Measurements from ENCODE around the gene ADAT2. TPM values are rescaled to one million over a fixed set of nuclear protein-coding genes. Genes with fewer than 3 reads are reported as not detected.

The ADAT2 gene
- total RNA-seq, 1 donor from 2014 or later: 8.1 TPM

DNA sequence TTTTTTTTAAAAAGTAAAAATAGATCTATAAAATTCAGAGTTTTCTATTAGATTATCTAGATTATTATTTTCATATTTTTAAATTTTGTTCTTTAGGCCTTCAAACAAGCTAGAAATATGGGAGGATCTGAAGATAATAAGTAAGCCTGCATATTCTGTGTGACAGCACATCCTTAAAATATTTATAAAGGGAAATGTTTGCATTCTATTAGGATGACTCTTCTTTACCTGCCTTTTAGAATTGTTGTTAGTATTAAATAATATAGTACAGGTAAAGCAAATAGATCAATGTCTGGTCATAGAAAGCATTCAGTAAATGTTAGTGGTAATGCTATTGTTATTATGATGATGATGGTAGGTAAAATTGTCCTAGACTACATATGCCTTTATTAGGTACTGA lies 17.5 kb upstream of the ADAT2 start:
- no peaks in the 10 kb centered on the region for H3K27me3 ChIP-seq (ENCODE audit: insufficient read depth, low read length)
- Mint-ChIP-seq H3K27me3 (ENCODE audit: low read depth, unreplicated experiment) (no peaks in the 10 kb centered on the region), H3K36me3 (ENCODE audit: low read depth, unreplicated experiment) (peaks cover 7% of the 10 kb centered on the region), H3K9me3 (ENCODE audit: unreplicated experiment) (no peaks in the 10 kb centered on the region), H3K27ac (ENCODE audit: unreplicated experiment) (no peak overlapping the region), H3K4me3 (ENCODE audit: unreplicated experiment) (no peak overlapping the region), H3K4me1 (ENCODE audit: low read depth, unreplicated experiment) (no peaks in the 10 kb centered on the region)
- FAIRE-seq (no peak), DNase-seq (ENCODE audit: low read depth) (no peak)
- H4K20me1 ChIP-seq (ENCODE audit: insufficient read depth, low read length): no peaks in the 10 kb centered on the region
- H3K9ac ChIP-seq (ENCODE audit: low read length): no peak overlapping the region
- H2AFZ ChIP-seq (ENCODE audit: low read depth, low read length): no peak overlapping the region
- H3K36me3 ChIP-seq (ENCODE audit: insufficient read depth, low read length): peaks cover 12% of the 10 kb centered on the region
- H3K27ac ChIP-seq (ENCODE audit: low read depth, low read length): no peak overlapping the region
- H3K79me2 ChIP-seq (ENCODE audit: insufficient read depth, low read length): no peaks in the 10 kb centered on the region
- TF ChIP-seq, protein P1, sequence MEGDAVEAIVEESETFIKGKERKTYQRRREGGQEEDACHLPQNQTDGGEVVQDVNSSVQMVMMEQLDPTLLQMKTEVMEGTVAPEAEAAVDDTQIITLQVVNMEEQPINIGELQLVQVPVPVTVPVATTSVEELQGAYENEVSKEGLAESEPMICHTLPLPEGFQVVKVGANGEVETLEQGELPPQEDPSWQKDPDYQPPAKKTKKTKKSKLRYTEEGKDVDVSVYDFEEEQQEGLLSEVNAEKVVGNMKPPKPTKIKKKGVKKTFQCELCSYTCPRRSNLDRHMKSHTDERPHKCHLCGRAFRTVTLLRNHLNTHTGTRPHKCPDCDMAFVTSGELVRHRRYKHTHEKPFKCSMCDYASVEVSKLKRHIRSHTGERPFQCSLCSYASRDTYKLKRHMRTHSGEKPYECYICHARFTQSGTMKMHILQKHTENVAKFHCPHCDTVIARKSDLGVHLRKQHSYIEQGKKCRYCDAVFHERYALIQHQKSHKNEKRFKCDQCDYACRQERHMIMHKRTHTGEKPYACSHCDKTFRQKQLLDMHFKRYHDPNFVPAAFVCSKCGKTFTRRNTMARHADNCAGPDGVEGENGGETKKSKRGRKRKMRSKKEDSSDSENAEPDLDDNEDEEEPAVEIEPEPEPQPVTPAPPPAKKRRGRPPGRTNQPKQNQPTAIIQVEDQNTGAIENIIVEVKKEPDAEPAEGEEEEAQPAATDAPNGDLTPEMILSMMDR (IDR thresholded peaks at IDR 0.05; ENCODE audit: insufficient read depth, low read depth, low read length): no peak
- no peaks in the 10 kb centered on the region for H3K9me3 ChIP-seq (ENCODE audit: insufficient read depth, low read depth, low read length)
- H3K4me1 ChIP-seq (ENCODE audit: insufficient read depth, low read length): no peaks in the 10 kb centered on the region
- H3K4me2 ChIP-seq (ENCODE audit: low read length): no peak overlapping the region
- no peak overlapping the region for H3K4me3 ChIP-seq (ENCODE audit: insufficient read depth, low read depth, low read length)

DNA sequence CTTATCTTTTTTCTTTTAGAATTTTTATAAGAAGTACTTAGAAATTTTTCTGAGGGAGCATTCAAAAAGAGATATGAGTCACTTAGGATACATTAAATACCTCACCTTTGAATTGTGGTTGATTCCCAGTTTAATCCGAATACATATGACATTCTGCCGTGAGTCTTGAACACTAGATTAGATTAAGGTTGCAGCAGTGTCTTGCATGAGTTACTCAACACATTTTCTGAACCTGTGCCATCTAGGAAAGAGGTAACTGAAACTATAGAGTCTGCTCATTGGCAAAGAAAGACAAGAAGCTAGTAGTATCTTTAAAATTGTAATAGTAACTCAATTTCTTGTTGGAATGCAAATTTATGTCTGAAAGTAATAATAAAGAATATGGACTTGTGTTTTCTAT lies 15.1 kb upstream of the ADAT2 start:
- no peaks in the 10 kb centered on the region for H3K4me1 ChIP-seq (ENCODE audit: insufficient read depth, low read length)
- no peak for DNase-seq (ENCODE audit: low read depth)
- Mint-ChIP-seq H3K9me3 (ENCODE audit: unreplicated experiment) (no peaks in the 10 kb centered on the region), H3K27me3 (ENCODE audit: low read depth, unreplicated experiment) (no peaks in the 10 kb centered on the region), H3K27ac (ENCODE audit: unreplicated experiment) (no peak overlapping the region), H3K36me3 (ENCODE audit: low read depth, unreplicated experiment) (peaks cover 3% of the 10 kb centered on the region), H3K4me3 (ENCODE audit: unreplicated experiment) (no peak overlapping the region), H3K4me1 (ENCODE audit: low read depth, unreplicated experiment) (no peaks in the 10 kb centered on the region)
- no peak for TF ChIP-seq EZH2 (IDR thresholded peaks at IDR 0.05; ENCODE audit: insufficient read depth, low read length)
- TF ChIP-seq, protein P1 (IDR thresholded peaks at IDR 0.05; ENCODE audit: insufficient read depth, low read depth, low read length): no peak
- peaks cover 7% of the 10 kb centered on the region for H3K36me3 ChIP-seq (ENCODE audit: insufficient read depth, low read length)
- no peaks in the 10 kb centered on the region for H4K20me1 ChIP-seq (ENCODE audit: insufficient read depth, low read length)
- no peak for FAIRE-seq
- no peaks in the 10 kb centered on the region for H3K9me3 ChIP-seq (ENCODE audit: insufficient read depth, low read depth, low read length)
- no peak overlapping the region for H3K9ac ChIP-seq (ENCODE audit: low read length)
- no peak overlapping the region for H2AFZ ChIP-seq (ENCODE audit: low read depth, low read length)
- no peak overlapping the region for H3K4me3 ChIP-seq (ENCODE audit: insufficient read depth, low read depth, low read length)
- H3K27ac ChIP-seq (ENCODE audit: low read depth, low read length): no peak overlapping the region
- no peaks in the 10 kb centered on the region for H3K79me2 ChIP-seq (ENCODE audit: insufficient read depth, low read length)
- no peaks in the 10 kb centered on the region for H3K27me3 ChIP-seq (ENCODE audit: insufficient read depth, low read length)
- H3K4me2 ChIP-seq (ENCODE audit: low read length): no peak overlapping the region

DNA sequence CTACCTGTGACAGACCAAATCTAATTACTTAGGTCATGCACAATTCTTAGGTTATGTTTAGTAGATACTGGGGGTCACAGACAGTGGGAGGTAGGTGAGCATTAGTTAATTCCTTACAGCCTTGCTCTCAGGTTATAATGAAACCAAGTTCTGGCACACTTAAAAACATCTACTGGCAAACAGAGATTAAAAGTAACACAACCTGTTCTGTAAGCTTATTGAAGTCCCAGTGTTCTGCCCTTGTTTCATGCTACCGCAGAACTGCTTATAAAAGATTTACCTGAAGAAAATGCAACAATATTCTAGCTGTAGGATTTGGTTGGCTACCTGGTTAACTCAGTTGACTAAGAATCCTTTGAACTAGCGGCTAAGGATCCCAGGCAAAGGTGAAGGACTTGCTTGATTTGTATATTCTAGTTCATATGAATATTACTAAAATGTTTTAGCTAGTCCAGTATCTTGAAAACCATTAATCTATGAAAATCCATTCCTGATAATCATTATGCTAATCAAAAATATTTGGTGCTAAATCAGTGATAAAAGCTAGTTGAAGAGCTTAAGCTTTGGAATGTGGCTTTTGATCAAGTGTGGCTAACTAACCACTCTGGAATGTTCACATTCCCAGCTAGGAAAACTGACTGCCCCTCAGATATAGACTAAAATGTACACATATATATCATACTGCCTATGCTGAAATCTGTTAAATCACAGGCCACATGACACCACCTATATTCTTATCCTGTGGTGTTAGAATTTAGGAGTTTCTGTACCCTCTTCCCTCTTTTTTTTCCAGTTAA lies 7.3 kb upstream of the ADAT2 start:
- peak overlapping the region; percentile 42 for H3K4me2 ChIP-seq (ENCODE audit: low read length)

More for the DNA sequence above, 7.3 kb upstream of the ADAT2 start:
- Histone ChIP-seq H3K9ac (ENCODE audit: low read length) (no peak overlapping the region), H3K9me3 (ENCODE audit: insufficient read depth, low read depth, low read length) (no peaks in the 10 kb centered on the region), H3K79me2 (ENCODE audit: insufficient read depth, low read length) (peaks cover 18% of the 10 kb centered on the region), H3K27me3 (ENCODE audit: insufficient read depth, low read length) (no peaks in the 10 kb centered on the region), H3K4me1 (ENCODE audit: insufficient read depth, low read length) (peaks cover 8% of the 10 kb centered on the region), H3K27ac (ENCODE audit: low read depth, low read length) (peak overlapping the region; percentile 31), H3K4me3 (ENCODE audit: insufficient read depth, low read depth, low read length) (no peak overlapping the region), H4K20me1 (ENCODE audit: insufficient read depth, low read length) (no peaks in the 10 kb centered on the region), H3K36me3 (ENCODE audit: insufficient read depth, low read length) (no peaks in the 10 kb centered on the region), H2AFZ (ENCODE audit: low read depth, low read length) (no peak overlapping the region)
- Mint-ChIP-seq H3K9me3 (ENCODE audit: unreplicated experiment) (no peaks in the 10 kb centered on the region), H3K27me3 (ENCODE audit: low read depth, unreplicated experiment) (no peaks in the 10 kb centered on the region), H3K36me3 (ENCODE audit: low read depth, unreplicated experiment) (peaks cover 3% of the 10 kb centered on the region), H3K4me3 (ENCODE audit: unreplicated experiment) (no peak overlapping the region), H3K27ac (ENCODE audit: unreplicated experiment) (peak overlapping the region; percentile 58), H3K4me1 (ENCODE audit: low read depth, unreplicated experiment) (peaks cover 14% of the 10 kb centered on the region)
- DNase-seq (ENCODE audit: low read depth) (peak; percentile 50), FAIRE-seq (no peak)
- no peak for TF ChIP-seq EZH2 (IDR thresholded peaks at IDR 0.05; ENCODE audit: insufficient read depth, low read length)
- TF ChIP-seq, protein P1 (IDR thresholded peaks at IDR 0.05; ENCODE audit: insufficient read depth, low read depth, low read length): no peak

All from astrocyte (in vitro differentiated cells and primary cell).